Stimulated activated memory B cell treated with anti-CD40 and anti-IgM and Interleukin-4, amounts not matched to agents 10 μg/mL and 1 μg/mL and 100 μg/mL, for 72 hours (primary cell): Measurements from ENCODE around the gene TSPAN9.

Experiments
- ATAC-seq: fragments of 150-1000 bp; cut with Tn5 transposase; 2 replicates; pipeline ENCODE4 v1.10.0; 2021
- H3K27ac Mint-ChIP-seq: one replicate; pipeline ENCODE4 v1.8.0; 2022; ENCODE audit warnings: mild to moderate bottlenecking, mixed read lengths
- H3K27me3 Mint-ChIP-seq: one replicate; pipeline ENCODE4 v1.8.0; 2022; ENCODE audit warnings: mixed read lengths
- H3K36me3 Mint-ChIP-seq: one replicate; pipeline ENCODE4 v1.8.0; 2022; ENCODE audit warnings: mixed read lengths
- H3K4me1 Mint-ChIP-seq: one replicate; pipeline ENCODE4 v1.8.0; 2022; ENCODE audit warnings: mixed read lengths
- H3K4me3 Mint-ChIP-seq: one replicate; pipeline ENCODE4 v1.8.0; 2022; ENCODE audit warnings: mild to moderate bottlenecking, moderate library complexity, mixed read lengths
- H3K9me3 Mint-ChIP-seq: one replicate; pipeline ENCODE4 v1.8.0; 2022; ENCODE audit warnings: mixed read lengths

TSPAN9 gene

GRCh38 chr12:3204143-3204542, 127.0 kb downstream of the TSPAN9 start:
- no peaks in the 10 kb centered on the region for H3K36me3 Mint-ChIP-seq
- peaks cover 24% of the 10 kb centered on the region for H3K4me1 Mint-ChIP-seq
- no peak overlapping the region for H3K27ac Mint-ChIP-seq
- peaks cover 73% of the 10 kb centered on the region for H3K27me3 Mint-ChIP-seq
- no peak for ATAC-seq
- H3K4me3 Mint-ChIP-seq = no peak overlapping the region
- H3K9me3 Mint-ChIP-seq = no peaks in the 10 kb centered on the region

- Mint-ChIP-seq H3K9me3 (no peaks in the 10 kb centered on the region), H3K4me1 (peaks cover 16% of the 10 kb centered on the region), H3K4me3 (no peak overlapping the region), H3K36me3 (no peaks in the 10 kb centered on the region), H3K27me3 (peaks cover 65% of the 10 kb centered on the region), H3K27ac (no peak overlapping the region)
- no peak for ATAC-seq
Measured at GRCh38 chr12:3204730-3205531, 127.8 kb downstream of the TSPAN9 start.

GRCh38 chr12:3205742-3206519, 128.8 kb downstream of the TSPAN9 start:
- Mint-ChIP-seq H3K27me3 (peaks cover 58% of the 10 kb centered on the region), H3K27ac (no peak overlapping the region), H3K4me1 (peaks cover 13% of the 10 kb centered on the region), H3K9me3 (no peaks in the 10 kb centered on the region), H3K4me3 (no peak overlapping the region), H3K36me3 (no peaks in the 10 kb centered on the region)
- ATAC-seq = no peak

DNA sequence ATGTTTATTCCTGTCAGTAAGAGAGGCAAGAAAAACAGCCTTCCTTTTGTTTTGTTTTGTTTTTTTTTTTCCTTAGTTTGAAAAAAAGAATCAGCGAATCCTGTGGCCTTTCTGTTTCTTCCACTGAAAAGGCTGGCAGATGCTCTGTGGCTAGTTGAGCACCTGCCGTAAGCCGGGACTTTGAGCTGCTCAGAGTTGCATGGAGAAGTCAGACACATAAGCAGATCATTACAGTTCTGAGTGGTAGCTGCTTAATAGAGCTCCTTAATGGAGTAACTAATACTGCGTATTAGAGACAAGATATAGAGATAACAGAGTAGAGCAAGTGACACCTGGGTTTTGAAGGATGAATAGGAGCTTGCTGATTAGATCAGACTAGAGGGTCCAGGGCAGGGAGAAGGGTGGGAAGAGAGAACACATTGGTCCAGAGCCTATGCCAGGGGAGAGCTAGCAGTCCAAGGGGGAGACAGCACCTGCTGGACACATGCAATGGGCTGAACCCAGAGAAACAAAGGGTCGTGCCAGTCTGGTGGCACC, 129.4 kb downstream of the TSPAN9 start:
- ATAC-seq = no peak
- Mint-ChIP-seq H3K4me1 (peaks cover 6% of the 10 kb centered on the region), H3K27ac (no peak overlapping the region), H3K9me3 (no peaks in the 10 kb centered on the region), H3K36me3 (no peaks in the 10 kb centered on the region), H3K27me3 (peaks cover 52% of the 10 kb centered on the region), H3K4me3 (no peak overlapping the region)

GRCh38 chr12:3207175-3207574, 130.0 kb downstream of the TSPAN9 start:
- no peaks in the 10 kb centered on the region for H3K36me3 Mint-ChIP-seq
- ATAC-seq = no peak
- no peaks in the 10 kb centered on the region for H3K9me3 Mint-ChIP-seq
- H3K27ac Mint-ChIP-seq = no peak overlapping the region
- H3K4me1 Mint-ChIP-seq = peaks cover 6% of the 10 kb centered on the region
- peaks cover 46% of the 10 kb centered on the region for H3K27me3 Mint-ChIP-seq
- no peak overlapping the region for H3K4me3 Mint-ChIP-seq

- peaks cover 4% of the 10 kb centered on the region for H3K4me1 Mint-ChIP-seq
- H3K4me3 Mint-ChIP-seq = no peak overlapping the region
- no peaks in the 10 kb centered on the region for H3K36me3 Mint-ChIP-seq
- H3K9me3 Mint-ChIP-seq = no peaks in the 10 kb centered on the region
- peaks cover 46% of the 10 kb centered on the region for H3K27me3 Mint-ChIP-seq
- H3K27ac Mint-ChIP-seq = no peak overlapping the region
- no peak for ATAC-seq
Measured at GRCh38 chr12:3207858-3208257, 130.7 kb downstream of the TSPAN9 start.

DNA sequence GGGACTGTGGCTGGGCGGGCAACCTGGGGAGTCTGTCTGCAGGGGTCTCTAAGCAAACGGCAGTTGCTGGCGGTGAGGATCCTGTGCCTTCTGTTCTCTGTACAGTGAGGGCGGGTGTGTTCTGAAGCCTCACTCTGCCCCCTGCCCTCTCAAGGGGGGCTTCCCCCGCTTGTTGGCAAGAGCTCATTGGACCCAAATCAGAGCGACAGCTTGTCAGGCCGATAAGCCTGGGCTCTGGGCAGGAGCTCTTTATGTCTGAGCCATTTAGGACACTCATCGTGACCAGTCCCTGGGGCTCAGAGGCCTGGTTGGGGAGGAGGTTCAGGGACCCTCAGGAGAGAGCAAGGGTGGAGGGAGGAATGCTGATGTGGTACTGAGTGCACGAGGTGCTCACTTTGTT, 136.0 kb downstream of the TSPAN9 start:
- Mint-ChIP-seq H3K9me3 (no peaks in the 10 kb centered on the region), H3K27me3 (peaks cover 18% of the 10 kb centered on the region), H3K27ac (no peak overlapping the region), H3K36me3 (no peaks in the 10 kb centered on the region), H3K4me1 (peaks cover 33% of the 10 kb centered on the region), H3K4me3 (no peak overlapping the region)
- no peak for ATAC-seq

DNA sequence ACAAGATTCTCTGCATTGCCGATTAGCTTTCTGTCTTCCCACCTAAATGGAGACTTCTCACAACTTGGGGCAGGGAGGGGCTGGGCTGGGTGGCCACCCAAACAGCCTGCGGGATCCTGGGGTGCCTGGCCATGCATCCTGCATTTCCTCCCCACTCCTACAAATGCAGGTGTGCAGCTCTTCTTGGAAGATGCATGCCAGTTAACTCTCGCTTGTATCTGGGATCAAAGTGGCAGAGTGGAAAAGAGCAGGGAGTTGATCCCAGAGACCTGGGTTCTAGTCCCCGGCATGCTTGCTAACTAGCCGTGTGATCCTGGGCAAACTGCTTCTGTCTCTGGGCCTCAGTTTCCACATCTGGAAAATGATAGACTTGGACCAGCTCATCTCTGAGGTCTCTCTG, 136.6 kb downstream of the TSPAN9 start:
- Mint-ChIP-seq H3K4me3 (no peak overlapping the region), H3K27ac (no peak overlapping the region), H3K27me3 (peaks cover 17% of the 10 kb centered on the region), H3K36me3 (no peaks in the 10 kb centered on the region), H3K4me1 (peaks cover 38% of the 10 kb centered on the region), H3K9me3 (no peaks in the 10 kb centered on the region)
- no peak for ATAC-seq

- peak; percentile 54 for ATAC-seq
Measured at GRCh38 chr12:3214526-3215365, 137.6 kb downstream of the TSPAN9 start.

GRCh38 chr12:3215410-3215975, 138.3 kb downstream of the TSPAN9 start:
- no peak overlapping the region for H3K4me3 Mint-ChIP-seq
- H3K9me3 Mint-ChIP-seq = no peaks in the 10 kb centered on the region
- peaks cover 17% of the 10 kb centered on the region for H3K27me3 Mint-ChIP-seq

More at GRCh38 chr12:3214526-3215365, 137.6 kb downstream of the TSPAN9 start:
- Mint-ChIP-seq H3K4me1 (peaks cover 38% of the 10 kb centered on the region), H3K9me3 (no peaks in the 10 kb centered on the region), H3K27ac (no peak overlapping the region), H3K4me3 (no peak overlapping the region), H3K27me3 (peaks cover 17% of the 10 kb centered on the region), H3K36me3 (no peaks in the 10 kb centered on the region)

DNA sequence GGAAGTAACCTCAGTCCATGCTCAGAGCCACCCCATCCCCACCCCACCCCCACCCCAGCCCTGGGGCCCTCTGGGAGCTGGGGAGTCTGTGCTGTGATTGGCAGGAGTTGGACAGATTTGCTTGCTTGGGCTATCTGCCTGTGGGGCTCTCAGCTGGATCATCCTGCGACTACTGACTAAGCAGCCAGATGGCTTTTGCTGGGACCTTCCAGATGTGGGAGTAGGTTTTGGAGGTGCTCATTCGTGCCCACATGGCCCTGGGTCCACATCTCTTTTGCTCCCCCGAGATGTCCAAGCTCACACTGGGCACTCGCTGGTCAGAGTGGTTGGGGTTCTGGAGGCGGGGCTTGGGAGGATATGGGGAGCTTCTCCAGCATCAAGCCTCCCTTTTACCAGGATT, 138.9 kb downstream of the TSPAN9 start:
- no peak overlapping the region for H3K4me3 Mint-ChIP-seq
- no peak for ATAC-seq
- no peaks in the 10 kb centered on the region for H3K9me3 Mint-ChIP-seq
- peaks cover 38% of the 10 kb centered on the region for H3K4me1 Mint-ChIP-seq
- no peaks in the 10 kb centered on the region for H3K36me3 Mint-ChIP-seq
- no peak overlapping the region for H3K27ac Mint-ChIP-seq
- H3K27me3 Mint-ChIP-seq = peaks cover 17% of the 10 kb centered on the region

More at GRCh38 chr12:3215410-3215975, 138.3 kb downstream of the TSPAN9 start:
- H3K36me3 Mint-ChIP-seq = no peaks in the 10 kb centered on the region
- no peak for ATAC-seq
- H3K4me1 Mint-ChIP-seq = peaks cover 38% of the 10 kb centered on the region
- no peak overlapping the region for H3K27ac Mint-ChIP-seq

GRCh38 chr12:3216726-3217682, 139.8 kb downstream of the TSPAN9 start:
- Mint-ChIP-seq H3K36me3 (no peaks in the 10 kb centered on the region), H3K4me3 (no peak overlapping the region), H3K9me3 (no peaks in the 10 kb centered on the region), H3K27me3 (peaks cover 17% of the 10 kb centered on the region), H3K4me1 (peaks cover 38% of the 10 kb centered on the region), H3K27ac (no peak overlapping the region)
- ATAC-seq = no peak

DNA sequence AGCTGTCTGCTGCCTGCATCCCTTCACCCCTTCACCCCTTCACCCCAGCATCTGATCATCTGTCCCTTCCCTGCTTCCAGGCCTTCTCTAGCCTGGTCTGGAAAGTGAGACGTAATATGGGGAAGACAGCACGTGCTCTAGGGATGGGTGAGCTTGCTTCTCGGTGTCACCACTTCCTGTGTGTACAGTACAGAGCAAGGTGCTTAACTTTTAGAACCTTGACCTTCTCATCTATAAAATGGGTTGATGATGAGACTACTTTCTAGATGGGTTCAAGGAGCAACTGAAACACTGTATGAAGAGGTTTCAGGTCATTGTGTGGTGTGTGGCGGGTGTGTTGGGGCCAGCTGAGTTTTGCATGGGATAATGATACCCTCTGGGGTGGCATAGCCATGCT, 140.5 kb downstream of the TSPAN9 start:
- H3K4me3 Mint-ChIP-seq = no peak overlapping the region
- no peak overlapping the region for H3K27ac Mint-ChIP-seq
- H3K4me1 Mint-ChIP-seq = peaks cover 38% of the 10 kb centered on the region
- ATAC-seq = no peak
- peaks cover 12% of the 10 kb centered on the region for H3K27me3 Mint-ChIP-seq
- H3K9me3 Mint-ChIP-seq = no peaks in the 10 kb centered on the region
- no peaks in the 10 kb centered on the region for H3K36me3 Mint-ChIP-seq
